Measurements from ENCODE around the gene VRTN.

The VRTN gene

DNA sequence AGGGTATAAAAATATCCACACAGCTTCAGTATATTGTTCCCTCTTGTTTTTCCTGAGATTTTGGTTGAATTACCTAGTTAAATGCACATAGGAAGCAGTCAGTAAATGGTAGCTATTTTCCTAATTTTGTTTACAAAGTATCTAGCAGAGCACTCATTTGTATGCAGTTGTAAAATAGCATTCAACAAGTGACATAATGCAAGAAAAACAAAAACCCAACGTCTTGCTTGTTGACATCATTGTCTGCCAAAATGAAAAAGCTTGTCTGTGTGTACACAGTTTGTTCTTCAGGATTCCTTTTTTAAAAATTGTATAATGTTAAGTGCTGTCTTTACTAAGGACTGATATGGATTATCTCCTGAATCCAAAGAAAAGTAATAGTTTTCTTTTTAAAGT is 2.7 kb downstream of the VRTN start:
- H3K79me2 ChIP-seq (ENCODE audit: insufficient read depth, low read length) = no peaks in the 10 kb centered on the region
- no peaks in the 10 kb centered on the region for H3K36me3 ChIP-seq (ENCODE audit: insufficient read depth, low read length)
- H3F3A ChIP-seq (ENCODE audit: low read depth) = no peaks in the 10 kb centered on the region
- TF ChIP-seq, protein P1, sequence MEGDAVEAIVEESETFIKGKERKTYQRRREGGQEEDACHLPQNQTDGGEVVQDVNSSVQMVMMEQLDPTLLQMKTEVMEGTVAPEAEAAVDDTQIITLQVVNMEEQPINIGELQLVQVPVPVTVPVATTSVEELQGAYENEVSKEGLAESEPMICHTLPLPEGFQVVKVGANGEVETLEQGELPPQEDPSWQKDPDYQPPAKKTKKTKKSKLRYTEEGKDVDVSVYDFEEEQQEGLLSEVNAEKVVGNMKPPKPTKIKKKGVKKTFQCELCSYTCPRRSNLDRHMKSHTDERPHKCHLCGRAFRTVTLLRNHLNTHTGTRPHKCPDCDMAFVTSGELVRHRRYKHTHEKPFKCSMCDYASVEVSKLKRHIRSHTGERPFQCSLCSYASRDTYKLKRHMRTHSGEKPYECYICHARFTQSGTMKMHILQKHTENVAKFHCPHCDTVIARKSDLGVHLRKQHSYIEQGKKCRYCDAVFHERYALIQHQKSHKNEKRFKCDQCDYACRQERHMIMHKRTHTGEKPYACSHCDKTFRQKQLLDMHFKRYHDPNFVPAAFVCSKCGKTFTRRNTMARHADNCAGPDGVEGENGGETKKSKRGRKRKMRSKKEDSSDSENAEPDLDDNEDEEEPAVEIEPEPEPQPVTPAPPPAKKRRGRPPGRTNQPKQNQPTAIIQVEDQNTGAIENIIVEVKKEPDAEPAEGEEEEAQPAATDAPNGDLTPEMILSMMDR (conservative IDR thresholded peaks at IDR 0.05; ENCODE audit: low read length) = no peak
- no peak for TF ChIP-seq EZH2phosphoT487 (IDR thresholded peaks at IDR 0.05; ENCODE audit: borderline replicate concordance)
- no peak overlapping the region for H3K4me3 ChIP-seq (ENCODE audit: low read length, poor library complexity, severe bottlenecking)
- H2AFZ ChIP-seq (ENCODE audit: low read length) = no peak overlapping the region
- no peaks in the 10 kb centered on the region for H4K20me1 ChIP-seq (ENCODE audit: insufficient read depth, low read length, poor library complexity, severe bottlenecking)
- H3K9me2 ChIP-seq (replicated peaks; ENCODE audit: low read depth, low read length) = no peaks in the 10 kb centered on the region
- H3K27me3 ChIP-seq (ENCODE audit: insufficient read depth, low read length, poor library complexity, severe bottlenecking) = no peaks in the 10 kb centered on the region
- H3K9me3 ChIP-seq (ENCODE audit: insufficient read depth, low read depth, low read length) = no peaks in the 10 kb centered on the region
- H3K4me1 ChIP-seq (ENCODE audit: insufficient read depth, low read length, poor library complexity, severe bottlenecking) = no peaks in the 10 kb centered on the region
- H3K9ac ChIP-seq (ENCODE audit: low read depth, low read length, poor library complexity, severe bottlenecking) = no peak overlapping the region
- H3K4me2 ChIP-seq (ENCODE audit: low read depth, low read length, poor library complexity, severe bottlenecking) = no peak overlapping the region

- Histone ChIP-seq H3K36me3 (ENCODE audit: insufficient read depth, low read length) (no peaks in the 10 kb centered on the region), H3K9ac (ENCODE audit: low read depth, low read length, poor library complexity, severe bottlenecking) (no peak overlapping the region), H3K27me3 (ENCODE audit: insufficient read depth, low read length, poor library complexity, severe bottlenecking) (no peaks in the 10 kb centered on the region), H4K20me1 (ENCODE audit: insufficient read depth, low read length, poor library complexity, severe bottlenecking) (no peaks in the 10 kb centered on the region), H3K4me1 (ENCODE audit: insufficient read depth, low read length, poor library complexity, severe bottlenecking) (no peaks in the 10 kb centered on the region), H2AFZ (ENCODE audit: low read length) (no peak overlapping the region), H3K79me2 (ENCODE audit: insufficient read depth, low read length) (no peaks in the 10 kb centered on the region), H3K9me2 (replicated peaks; ENCODE audit: low read depth, low read length) (no peaks in the 10 kb centered on the region), H3K4me2 (ENCODE audit: low read depth, low read length, poor library complexity, severe bottlenecking) (no peak overlapping the region), H3K4me3 (ENCODE audit: low read length, poor library complexity, severe bottlenecking) (no peak overlapping the region), H3F3A (ENCODE audit: low read depth) (no peaks in the 10 kb centered on the region), H3K9me3 (ENCODE audit: insufficient read depth, low read depth, low read length) (no peaks in the 10 kb centered on the region)
- TF ChIP-seq, protein P1 (conservative IDR thresholded peaks at IDR 0.05; ENCODE audit: low read length) = no peak
- no peak for TF ChIP-seq EZH2phosphoT487 (IDR thresholded peaks at IDR 0.05; ENCODE audit: borderline replicate concordance)
Measured at GRCh38 chr14:74356892-74357575, 8.8 kb downstream of the VRTN start.

DNA sequence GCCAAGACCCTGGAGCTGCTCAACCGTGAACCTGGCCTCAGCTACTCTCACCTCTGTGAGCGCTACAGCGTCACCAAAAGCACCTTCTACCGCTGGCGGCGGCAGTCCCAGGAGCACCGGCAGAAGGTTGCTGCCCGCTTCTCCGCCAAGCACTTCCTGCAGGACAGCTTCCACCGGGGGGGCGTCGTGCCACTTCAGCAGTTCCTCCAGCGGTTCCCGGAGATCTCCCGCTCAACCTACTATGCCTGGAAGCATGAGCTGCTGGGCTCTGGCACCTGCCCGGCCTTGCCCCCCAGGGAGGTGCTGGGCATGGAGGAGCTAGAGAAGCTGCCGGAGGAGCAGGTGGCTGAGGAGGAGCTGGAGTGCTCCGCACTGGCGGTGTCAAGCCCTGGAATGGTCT is 9.3 kb downstream of the VRTN start:
- Histone ChIP-seq H3K9me3 (ENCODE audit: insufficient read depth, low read depth, low read length) (no peaks in the 10 kb centered on the region), H4K20me1 (ENCODE audit: insufficient read depth, low read length, poor library complexity, severe bottlenecking) (no peaks in the 10 kb centered on the region), H2AFZ (ENCODE audit: low read length) (no peak overlapping the region), H3K9ac (ENCODE audit: low read depth, low read length, poor library complexity, severe bottlenecking) (no peak overlapping the region), H3K4me3 (ENCODE audit: low read length, poor library complexity, severe bottlenecking) (no peak overlapping the region), H3K27me3 (ENCODE audit: insufficient read depth, low read length, poor library complexity, severe bottlenecking) (no peaks in the 10 kb centered on the region), H3K9me2 (replicated peaks; ENCODE audit: low read depth, low read length) (no peaks in the 10 kb centered on the region), H3K4me2 (ENCODE audit: low read depth, low read length, poor library complexity, severe bottlenecking) (no peak overlapping the region), H3F3A (ENCODE audit: low read depth) (no peaks in the 10 kb centered on the region), H3K4me1 (ENCODE audit: insufficient read depth, low read length, poor library complexity, severe bottlenecking) (no peaks in the 10 kb centered on the region), H3K79me2 (ENCODE audit: insufficient read depth, low read length) (no peaks in the 10 kb centered on the region), H3K36me3 (ENCODE audit: insufficient read depth, low read length) (no peaks in the 10 kb centered on the region)
- TF ChIP-seq, protein P1 (conservative IDR thresholded peaks at IDR 0.05; ENCODE audit: low read length) = no peak
- TF ChIP-seq EZH2phosphoT487 (IDR thresholded peaks at IDR 0.05; ENCODE audit: borderline replicate concordance) = no peak
